Measurements from ENCODE around the gene TEX29. TPM values are rescaled to one million over a fixed set of nuclear protein-coding genes. Genes with fewer than 3 reads are reported as not detected.

The TEX29 gene
- total RNA-seq, 1 donor = not detected

DNA sequence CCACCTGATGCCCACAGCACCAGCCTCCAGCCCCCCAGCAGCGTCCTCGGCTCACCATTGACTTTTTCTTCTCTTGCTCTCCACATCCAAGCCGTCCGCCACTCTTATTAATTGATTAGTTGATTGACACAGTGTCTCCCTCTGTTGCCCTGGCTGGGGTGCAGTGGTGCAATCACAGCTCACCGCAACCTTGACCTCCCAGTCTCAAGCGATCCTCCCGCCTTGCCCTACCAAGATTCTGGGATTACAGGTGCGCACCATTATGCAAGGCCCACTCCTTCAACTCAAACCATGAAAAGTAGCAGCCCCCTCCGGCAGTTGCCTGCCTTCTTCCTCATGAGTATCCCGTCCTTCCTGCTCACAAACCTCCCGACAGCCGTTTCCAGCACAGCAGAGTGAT lies 921 bp upstream of the TEX29 start:
- H3K4me3 ChIP-seq (ENCODE audit: low read depth, low read length) = no peak overlapping the region
- DNase-seq (ENCODE audit: low read depth) = no peak
- TF ChIP-seq, protein P1, sequence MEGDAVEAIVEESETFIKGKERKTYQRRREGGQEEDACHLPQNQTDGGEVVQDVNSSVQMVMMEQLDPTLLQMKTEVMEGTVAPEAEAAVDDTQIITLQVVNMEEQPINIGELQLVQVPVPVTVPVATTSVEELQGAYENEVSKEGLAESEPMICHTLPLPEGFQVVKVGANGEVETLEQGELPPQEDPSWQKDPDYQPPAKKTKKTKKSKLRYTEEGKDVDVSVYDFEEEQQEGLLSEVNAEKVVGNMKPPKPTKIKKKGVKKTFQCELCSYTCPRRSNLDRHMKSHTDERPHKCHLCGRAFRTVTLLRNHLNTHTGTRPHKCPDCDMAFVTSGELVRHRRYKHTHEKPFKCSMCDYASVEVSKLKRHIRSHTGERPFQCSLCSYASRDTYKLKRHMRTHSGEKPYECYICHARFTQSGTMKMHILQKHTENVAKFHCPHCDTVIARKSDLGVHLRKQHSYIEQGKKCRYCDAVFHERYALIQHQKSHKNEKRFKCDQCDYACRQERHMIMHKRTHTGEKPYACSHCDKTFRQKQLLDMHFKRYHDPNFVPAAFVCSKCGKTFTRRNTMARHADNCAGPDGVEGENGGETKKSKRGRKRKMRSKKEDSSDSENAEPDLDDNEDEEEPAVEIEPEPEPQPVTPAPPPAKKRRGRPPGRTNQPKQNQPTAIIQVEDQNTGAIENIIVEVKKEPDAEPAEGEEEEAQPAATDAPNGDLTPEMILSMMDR (IDR thresholded peaks at IDR 0.05; ENCODE audit: insufficient read depth, low read depth, low read length) = no peak

DNA sequence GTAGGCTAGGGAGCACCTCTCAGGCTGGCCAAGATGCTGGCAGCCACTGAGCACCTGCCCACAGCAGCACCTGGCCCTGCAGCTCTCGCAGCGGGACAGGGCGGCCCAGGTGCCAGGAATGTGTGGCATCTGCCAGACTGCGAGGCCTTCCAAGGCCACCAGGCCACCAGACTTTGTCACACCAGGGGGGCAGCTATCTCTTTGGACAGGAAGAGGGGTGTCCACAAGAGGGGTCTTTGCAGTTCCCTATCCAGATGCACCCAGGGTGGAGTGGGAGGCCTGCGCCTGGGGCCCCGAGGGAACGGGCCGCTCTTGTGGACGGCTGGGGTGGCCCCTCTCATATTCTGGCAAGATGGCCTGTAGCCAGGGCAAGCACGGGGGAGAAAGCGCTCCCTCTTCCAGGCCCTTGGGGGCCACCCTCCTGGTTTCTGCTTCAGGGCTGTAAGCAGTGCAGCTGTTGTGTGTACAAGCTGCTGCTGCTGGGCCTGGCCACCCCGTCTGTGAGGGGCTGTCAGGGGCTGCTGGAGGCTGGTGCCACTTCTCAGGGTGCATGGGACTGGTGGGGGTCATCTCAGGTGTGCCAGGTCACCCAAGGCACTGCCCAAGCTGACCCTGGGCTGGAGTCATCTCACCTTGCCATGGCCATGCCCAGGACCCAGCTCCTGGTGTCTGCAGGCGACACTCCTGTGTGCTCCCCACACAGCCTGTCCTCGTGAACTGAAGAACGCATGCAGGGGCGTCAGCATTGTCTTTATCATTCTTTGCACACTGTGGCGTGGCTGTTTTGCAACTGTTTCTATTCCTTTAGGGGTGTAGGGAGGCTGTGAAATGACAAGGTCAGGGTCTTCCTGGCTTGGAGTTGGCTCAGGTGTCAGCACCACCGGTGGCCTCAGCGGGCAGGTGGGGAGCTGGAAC lies 1.8 kb downstream of the TEX29 start:
- no peak overlapping the region for H3K4me3 ChIP-seq (ENCODE audit: low read depth, low read length)
- no peak for DNase-seq (ENCODE audit: low read depth)
- TF ChIP-seq, protein P1 (IDR thresholded peaks at IDR 0.05; ENCODE audit: insufficient read depth, low read depth, low read length) = no peak

DNA sequence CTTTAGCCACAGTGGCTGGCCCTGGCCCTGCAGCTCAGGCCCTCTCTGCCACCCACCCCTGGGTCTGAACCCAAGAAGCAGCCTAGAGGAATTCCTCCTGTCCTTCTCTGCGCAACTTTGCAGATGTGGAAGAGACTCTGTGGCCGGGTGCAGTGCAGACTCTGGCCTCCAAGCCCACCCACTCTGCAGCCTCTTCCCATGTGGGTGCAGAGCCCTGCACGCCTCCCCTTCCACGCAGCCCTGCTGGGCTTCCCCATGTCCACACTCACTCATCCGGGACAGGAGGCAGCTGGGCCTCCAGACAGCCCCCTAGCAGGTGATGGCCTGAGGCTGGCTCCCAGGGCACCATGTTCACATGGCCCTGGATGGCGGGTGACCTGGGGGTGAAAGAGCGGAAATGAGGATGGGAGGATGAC lies 2.5 kb downstream of the TEX29 start:
- TF ChIP-seq, protein P1 (IDR thresholded peaks at IDR 0.05; ENCODE audit: insufficient read depth, low read depth, low read length) = no peak
- no peak for DNase-seq (ENCODE audit: low read depth)
- H3K4me3 ChIP-seq (ENCODE audit: low read depth, low read length) = no peak overlapping the region

DNA sequence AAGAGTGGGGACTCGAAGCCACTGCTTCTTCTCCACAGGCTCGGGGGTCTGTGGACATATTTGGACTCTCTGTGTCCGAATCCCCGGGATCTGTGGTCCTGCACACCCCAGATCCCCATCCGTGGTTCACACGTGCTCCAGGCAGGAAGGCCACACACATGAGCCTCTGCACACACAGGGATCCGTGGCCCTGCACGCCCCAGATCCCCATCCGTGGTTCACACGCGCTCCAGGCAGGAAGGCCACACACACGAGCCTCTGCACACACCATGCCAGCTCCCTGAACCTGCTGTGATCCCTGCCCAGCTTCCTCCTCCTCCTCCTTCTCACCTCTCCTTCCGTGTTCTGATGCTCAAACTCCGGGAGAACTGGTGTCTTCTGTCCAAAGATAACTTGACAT lies 3.1 kb downstream of the TEX29 start:
- TF ChIP-seq, protein P1 (IDR thresholded peaks at IDR 0.05; ENCODE audit: insufficient read depth, low read depth, low read length) = no peak
- H3K4me3 ChIP-seq (ENCODE audit: low read depth, low read length) = no peak overlapping the region

DNA sequence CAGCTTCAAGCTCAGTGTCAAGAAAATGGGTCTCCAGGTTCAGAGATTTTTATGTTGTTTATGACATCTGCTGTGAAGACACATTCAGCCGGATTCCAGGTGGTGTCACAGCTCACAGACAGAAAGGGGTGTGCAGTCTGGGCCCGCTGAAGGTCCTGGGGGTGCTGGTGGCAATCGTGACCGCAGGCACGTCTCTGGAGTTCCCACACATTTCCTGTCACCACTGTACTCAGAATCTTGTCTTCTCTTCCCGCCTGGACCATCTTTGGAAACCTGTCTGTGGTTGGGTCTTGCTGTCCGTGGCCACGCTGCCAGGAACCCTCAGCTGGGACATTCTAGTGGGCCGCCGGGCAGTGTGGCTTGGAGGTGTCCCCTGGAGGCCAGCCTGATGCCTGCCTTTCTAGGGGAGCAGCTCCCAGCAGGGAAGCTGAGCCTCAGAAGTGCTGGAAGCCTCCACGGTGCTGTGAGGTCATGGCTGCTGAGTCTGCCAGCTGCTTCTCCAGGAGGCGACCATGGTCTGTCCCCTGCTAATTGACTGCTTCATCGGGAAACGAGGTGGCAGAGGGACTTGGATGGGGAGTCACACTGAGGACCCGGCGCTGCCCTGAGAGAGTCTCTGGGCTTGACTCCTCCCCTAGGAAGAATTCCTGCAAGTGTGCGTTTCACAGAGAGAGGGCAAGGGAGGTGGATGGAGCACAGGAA lies 3.7 kb downstream of the TEX29 start:
- TF ChIP-seq, protein P1 (IDR thresholded peaks at IDR 0.05; ENCODE audit: insufficient read depth, low read depth, low read length) = no peak
- DNase-seq (ENCODE audit: low read depth) = no peak
- H3K4me3 ChIP-seq (ENCODE audit: low read depth, low read length) = no peak overlapping the region

More for the DNA sequence above, 3.1 kb downstream of the TEX29 start:
- DNase-seq (ENCODE audit: low read depth) = no peak

DNA sequence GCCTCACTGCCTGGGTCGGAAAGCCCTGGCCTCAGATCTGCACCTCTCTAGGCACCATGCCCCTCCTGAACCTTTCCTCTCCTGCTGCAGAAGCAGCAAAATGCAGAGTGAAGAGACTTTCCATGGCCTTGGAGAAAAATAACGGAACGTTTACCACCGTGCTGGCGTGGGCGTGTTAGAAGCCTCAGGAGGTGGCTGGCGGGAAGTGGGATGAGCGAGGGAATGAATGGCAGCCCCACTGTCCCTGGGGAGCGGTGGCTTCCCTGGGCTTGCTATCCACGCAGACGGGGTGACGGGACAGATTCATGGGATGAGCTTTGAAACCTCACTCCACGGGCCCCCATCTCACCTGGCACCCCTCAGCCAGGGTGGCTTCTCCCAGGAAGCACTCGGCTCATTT lies 4.3 kb downstream of the TEX29 start:
- TF ChIP-seq, protein P1 (IDR thresholded peaks at IDR 0.05; ENCODE audit: insufficient read depth, low read depth, low read length) = no peak
- H3K4me3 ChIP-seq (ENCODE audit: low read depth, low read length) = no peak overlapping the region
- no peak for DNase-seq (ENCODE audit: low read depth)
